ENCODE data around the gene C9orf85.

- no peak for TF ChIP-seq CTCF (IDR thresholded peaks at IDR 0.05; ENCODE audit: insufficient read depth, low read length, poor library complexity, severe bottlenecking)
- TF ChIP-seq EZH2phosphoT487 (conservative IDR thresholded peaks at IDR 0.05; ENCODE audit: low read length): no peak
Measured at GRCh38 chr9:71990466-71990865, 79.0 kb downstream of the C9orf85 start.
